HepG2 (cell line): Measurements from ENCODE around the gene SLC28A1. TPM values are rescaled to one million over a fixed set of nuclear protein-coding genes. Genes with fewer than 3 reads are reported as not detected.

Experiments used
- ATAC-seq: fragments of 200-7000 bp; cut with Tn5 transposase; 3 replicates; pipeline ENCODE4 v1.9.1; 2020; ENCODE audit warnings: mild to moderate bottlenecking, moderate library complexity
- BruUV-seq: library from RNA; stranded (reverse); fragments of 400-500 nt; replicated peaks from 2 replicates; lab custom pipeline; 2021; lab: Mats Ljungman, UMichigan
- CTCF ChIA-PET: fragments of 300-600 bp; formaldehyde crosslinking; extraction: SDS; loops from one replicate; lab custom pipeline; 2021; ENCODE audit warnings: low total read pairs, inconsistent platforms, low intra/inter-chr PET ratio; lab: Yijun Ruan, JAX
- POLR2A ChIA-PET: fragments of 350-600 bp; sonication (Branson Sonifier 250); formaldehyde crosslinking; loops from one replicate; lab custom pipeline; 2020; ENCODE audit warnings: antibody characterized with exemption, inconsistent platforms; lab: Yijun Ruan, JAX
- DNase-seq: peaks from one replicate; pipeline ENCODE4 v3.0.0-alpha.2; 2015; ENCODE audit warnings: low spot score
- FAIRE-seq: peaks from 3 replicates; lab custom pipeline; 2011; peaks lifted over from hg19 to GRCh38; lab: Jason Lieb, UNC
- H2AFZ ChIP-seq: one replicate; pipeline ENCODE4 v1.6.1; 2011; ENCODE audit warnings: low read length, inconsistent platforms
- H3K27ac ChIP-seq: fragments of 300-600 bp; 3 replicates; pipeline ENCODE4 v1.8.0; 2011; ENCODE audit warnings: mixed run types, mild to moderate bottlenecking, mixed read lengths, low read length, inconsistent platforms; ENCODE audit not compliant: insufficient read depth; ENCODE audit errors: extremely low read length
- H3K27me3 ChIP-seq, 2 experiments: fragments of 200-600 bp in 1 of 2; 2 replicates in 1 of 2; 3 replicates in 1 of 2; pipeline versions ENCODE4 v1.6.0 to v1.8.0; 2011; ENCODE audit warnings: low read length in 2 of 2, mild to moderate bottlenecking in 2 of 2, moderate library complexity in 2 of 2, inconsistent platforms in 1 of 2; ENCODE audit not compliant: insufficient read depth in 2 of 2, control insufficient read depth in 1 of 2
- H3K36me3 ChIP-seq, 2 experiments: fragments of 200-600 bp in 1 of 2; replicated peaks in 1 of 2; 2 replicates in 1 of 2; 3 replicates in 1 of 2; pipeline versions ENCODE4 v1.5.1 to v1.8.0; 2011; ENCODE audit warnings: low read length in 2 of 2, inconsistent platforms in 1 of 2; ENCODE audit not compliant: insufficient read depth in 2 of 2, control insufficient read depth in 1 of 2
- H3K4me1 ChIP-seq: 2 replicates; pipeline ENCODE4 v1.5.1; 2012; ENCODE audit warnings: low read length, inconsistent platforms; ENCODE audit not compliant: insufficient read depth
- H3K4me2 ChIP-seq: 2 replicates; pipeline ENCODE4 v1.6.0; 2011; ENCODE audit warnings: low read depth, low read length, inconsistent platforms
- H3K4me3 ChIP-seq, 3 experiments: fragments of 200-600 bp in 1 of 3; sonication (generic), shearing (Covaris generic) in 1 of 3; replicated peaks in 1 of 3; 2 replicates each; pipeline ENCODE4 v1.5.1; 2011 to 2016; ENCODE audit warnings: low read length in 3 of 3, inconsistent platforms in 2 of 3, low read depth in 2 of 3, mild to moderate bottlenecking in 2 of 3, control low read depth in 1 of 3, mixed read lengths in 1 of 3; ENCODE audit not compliant: insufficient read depth in 1 of 3
- H3K79me2 ChIP-seq: one replicate; pipeline ENCODE4 v1.6.1; 2011; ENCODE audit warnings: low read length, inconsistent platforms; ENCODE audit not compliant: insufficient read depth
- H3K9ac ChIP-seq: 2 replicates; pipeline ENCODE4 v1.6.0; 2011; ENCODE audit warnings: mild to moderate bottlenecking, low read depth, low read length, inconsistent platforms; ENCODE audit not compliant: insufficient read depth
- H3K9me3 ChIP-seq: 2 replicates; pipeline ENCODE4 v1.5.1; 2012; ENCODE audit warnings: mild to moderate bottlenecking, low read length
- H4K20me1 ChIP-seq: 2 replicates; pipeline ENCODE4 v1.6.0; 2011; ENCODE audit warnings: inconsistent platforms, mild to moderate bottlenecking, low read length, moderate library complexity; ENCODE audit not compliant: insufficient read depth
- CBX1 ChIP-seq: IDR thresholded peaks from one replicate; pipeline ENCODE4 v1.6.1; 2016; ENCODE audit warnings: antibody characterized with exemption, low read depth
- JUN ChIP-seq: sonication (generic); formaldehyde crosslinking; IDR thresholded peaks from 2 replicates; pipeline ENCODE4 v1.4.0; 2020; ENCODE audit warnings: mild to moderate bottlenecking, missing genetic modification reagents
- RAD21 ChIP-seq: fragments of 450-650 bp; formaldehyde crosslinking; IDR thresholded peaks from 2 replicates; pipeline ENCODE4 v1.5.0; 2020; ENCODE audit warnings: mild to moderate bottlenecking
- RFX3 ChIP-seq: IDR thresholded peaks from 2 replicates; pipeline ENCODE4 v1.6.1; 2016; ENCODE audit warnings: missing biosample characterization, missing genetic modification reagents
- RFXAP ChIP-seq: sonication (generic); formaldehyde crosslinking; IDR thresholded peaks from 2 replicates; pipeline ENCODE4 v1.4.0; 2020; ENCODE audit warnings: missing genetic modification reagents, borderline replicate concordance
- ZNF547 ChIP-seq: sonication (generic); formaldehyde crosslinking; IDR thresholded peaks from 2 replicates; pipeline ENCODE4 v1.5.1; 2020; ENCODE audit warnings: mild to moderate bottlenecking, missing genetic modification reagents
- ZNF687 ChIP-seq: sonication (generic); formaldehyde crosslinking; IDR thresholded peaks from 2 replicates; pipeline ENCODE4 v1.5.1; 2020; ENCODE audit warnings: mild to moderate bottlenecking, missing genetic modification reagents, moderate library complexity
- WGBS: methylation state at CpG from one replicate; pipeline ENCODE4 v1.1.6; 2017; ENCODE audit warnings: low lambda C conversion rate; 5-methylcytosine and 5-hydroxymethylcytosine counted together
- in situ Hi-C: cut with HindIII; loops from 2 replicates; pipeline ENCODE4 v1.10.0; 2017; ENCODE audit warnings: low pct_unique_long_range_greater_than_20kb; ENCODE audit not compliant: extremely low pct_ligation_motif_present
- intact Hi-C: fragments of 100-400 bp; cut with micrococcal nuclease; formaldehyde crosslinking; loops from one replicate; pipeline ENCODE4 v1.10.0; 2022; ENCODE audit not compliant: unreplicated experiment
- polyA plus RNA-seq, 8 experiments: library from polyadenylated mRNA; depleted of rRNA in 3 of 8; stranded (reverse) in 7 of 8; unstranded in 1 of 8; fragments of >200 nt; fragmentation: Illumina TruSeq in 4 of 8; extraction: Trizol in 4 of 8; gene quantifications; 2 replicates each; pipeline versions ENCODE4 v1.2.1 to v1.2.3, GENCODE V29; 2011 to 2016; ENCODE audit warnings: low read depth in 4 of 8, missing spikeins in 1 of 8, mixed read lengths in 1 of 8; ENCODE audit not compliant: insufficient read depth in 1 of 8
- total RNA-seq, 5 experiments: library from RNA; depleted of rRNA; stranded (reverse); fragments of >200 nt; fragmentation: Illumina TruSeq; extraction: Trizol; gene quantifications; 2 replicates each; pipeline ENCODE4 v1.2.3, GENCODE V29; 2016; ENCODE audit warnings: low read depth in 1 of 5

Gene SLC28A1
- total and polyA plus RNA-seq, 2 of the 13 experiments (the other 11 are each of a cell fraction or from before 2014, with no cell fraction given): 0.31 to 5.8 TPM

GRCh38 chr15:84946772-84947489 is 62.5 kb downstream of the SLC28A1 start (continued):
- TF ChIP-seq ZNF687: peak; percentile 40

GRCh38 chr15:84947947-84948830 is 63.7 kb downstream of the SLC28A1 start:
- Histone ChIP-seq H3K9me3 (no peaks in the 10 kb centered on the region), H4K20me1 (no peaks in the 10 kb centered on the region), H3K27ac (no peak overlapping the region), H3K4me3 (no peak overlapping the region), H2AFZ (no peak overlapping the region), H3K36me3 (no peaks in the 10 kb centered on the region), H3K79me2 (no peaks in the 10 kb centered on the region), H3K9ac (no peak overlapping the region), H3K4me1 (peaks cover 43% of the 10 kb centered on the region), H3K4me2 (no peak overlapping the region), H3K27me3 (peaks cover 0 to 5% of the 10 kb centered on the region in 2 experiments; a peak in 2 of 5 replicates)
- 62% methylated on average over 4 of the region's 4 CpGs for WGBS
- ChIA-PET CTCF (no interaction called here), POLR2A (no interaction called here)
- in situ Hi-C loops (no loop called here), intact Hi-C loops (no loop called here)
- no peak for TF ChIP-seq CBX1
- no peak for TF ChIP-seq ZNF547
- TF ChIP-seq JUN (CRISPR knock-in tag): no peak
- TF ChIP-seq RFXAP (CRISPR knock-in tag): no peak
- no peak for TF ChIP-seq RAD21 (CRISPR knock-in tag)
- no peak for TF ChIP-seq RFX3 (CRISPR knock-in tag)
- no TSS peak for BruUV-seq
- FAIRE-seq (no peak), DNase-seq (no peak), ATAC-seq (no peak)
